Keratinocyte (primary cell): ENCODE results near the gene BHLHE23. TPM values are rescaled to one million over a fixed set of nuclear protein-coding genes. Genes with fewer than 3 reads are reported as not detected.

Experiments
- DNase-seq: peaks from one replicate; pipeline ENCODE4 v3.0.0-alpha.2; 2011; ENCODE audit warnings: low read depth, missing footprints, low spot score
- FAIRE-seq: peaks from 2 replicates; lab custom pipeline; 2011; peaks lifted over from hg19 to GRCh38; lab: Jason Lieb, UNC
- H2AFZ ChIP-seq: 2 replicates; pipeline ENCODE4 v1.6.0; 2012; ENCODE audit warnings: low read length, control low read depth, inconsistent platforms; ENCODE audit not compliant: control insufficient read depth
- H3K27ac ChIP-seq: 2 replicates; pipeline ENCODE4 v1.5.1; 2011; ENCODE audit warnings: low read length; ENCODE audit not compliant: control insufficient read depth, insufficient read depth
- H3K27me3 ChIP-seq: 3 replicates; pipeline ENCODE4 v1.6.0; 2011; ENCODE audit warnings: low read length; ENCODE audit not compliant: control insufficient read depth, insufficient read depth; ENCODE audit errors: extremely low read depth
- H3K36me3 ChIP-seq, 2 experiments: 2 replicates in 1 of 2; 3 replicates in 1 of 2; pipeline ENCODE4 v1.5.1; 2011; ENCODE audit warnings: low read length in 2 of 2, mild to moderate bottlenecking in 1 of 2; ENCODE audit not compliant: control insufficient read depth in 2 of 2, insufficient read depth in 2 of 2; ENCODE audit errors: extremely low read depth in 1 of 2
- H3K4me1 ChIP-seq: 3 replicates; pipeline ENCODE4 v1.5.1; 2011; ENCODE audit warnings: low read length; ENCODE audit not compliant: control insufficient read depth, insufficient read depth; ENCODE audit errors: extremely low read depth
- H3K4me2 ChIP-seq: 3 replicates; pipeline ENCODE4 v1.6.0; 2011; ENCODE audit warnings: low read depth, low read length; ENCODE audit not compliant: control insufficient read depth, insufficient read depth; ENCODE audit errors: extremely low read depth
- H3K4me3 ChIP-seq, 3 experiments: fragments of 200-600 bp in 1 of 3; sonication (generic) in 1 of 3; 2 replicates in 2 of 3; 3 replicates in 1 of 3; pipeline ENCODE4 v1.5.1; 2011 to 2016; ENCODE audit warnings: low read length in 3 of 3, mild to moderate bottlenecking in 3 of 3, control low read depth in 2 of 3, inconsistent platforms in 1 of 3, low read depth in 1 of 3, mixed read lengths in 1 of 3, mixed run types in 1 of 3, moderate library complexity in 1 of 3; ENCODE audit not compliant: control insufficient read depth in 2 of 3, insufficient read depth in 2 of 3; ENCODE audit errors: extremely low read depth in 1 of 3
- H3K79me2 ChIP-seq: 2 replicates; pipeline ENCODE4 v1.6.0; 2012; ENCODE audit warnings: low read length; ENCODE audit not compliant: control insufficient read depth, insufficient read depth
- H3K9ac ChIP-seq: 3 replicates; pipeline ENCODE4 v1.6.0; 2011; ENCODE audit warnings: low read length; ENCODE audit not compliant: control insufficient read depth, insufficient read depth; ENCODE audit errors: extremely low read depth
- H3K9me1 ChIP-seq: 3 replicates; pipeline ENCODE4 v1.6.0; 2011; ENCODE audit warnings: low read length; ENCODE audit not compliant: control insufficient read depth, insufficient read depth; ENCODE audit errors: extremely low read depth
- H3K9me3 ChIP-seq: 2 replicates; pipeline ENCODE4 v1.5.1; 2012; ENCODE audit warnings: low read depth, low read length; ENCODE audit not compliant: control insufficient read depth
- H4K20me1 ChIP-seq: 3 replicates; pipeline ENCODE4 v1.6.0; 2011; ENCODE audit warnings: low read length; ENCODE audit not compliant: control insufficient read depth, insufficient read depth; ENCODE audit errors: extremely low read depth
- EZH2 ChIP-seq: IDR thresholded peaks from one replicate; pipeline ENCODE4 v1.6.1; 2012; ENCODE audit warnings: inconsistent platforms, mild to moderate bottlenecking, low read length, moderate library complexity
- dilution Hi-C: fragments of 300-500 bp; cut with MboI; formaldehyde crosslinking; loops from one replicate; pipeline ENCODE4 v1.7.0; 2020; ENCODE audit warnings: low sequenced_read_pairs; ENCODE audit not compliant: extremely low pct_ligation_motif_present
- polyA plus RNA-seq, 5 experiments: library from polyadenylated mRNA; depleted of rRNA in 3 of 5; stranded (reverse) in 3 of 5; stranded (forward) in 1 of 5; unstranded in 1 of 5; fragments of >200 nt; gene quantifications; 1 replicate in 1 of 5; 2 replicates in 3 of 5; 3 replicates in 1 of 5; pipeline versions ENCODE4 v1.2.1 to v1.2.3, GENCODE V29; 2011 to 2012; ENCODE audit warnings: missing spikeins in 2 of 5, low read depth in 1 of 5, low replicate concordance in 1 of 5
- TF ChIP-seq, protein P1 (sequence below), 3 experiments: IDR thresholded peaks in 1 of 3; conservative IDR thresholded peaks in 1 of 3; optimal IDR thresholded peaks in 1 of 3; 2 replicates in 2 of 3; 3 replicates in 1 of 3; pipeline versions ENCODE3 to v1.5.1; 2011; ENCODE audit warnings: low read length in 3 of 3, mild to moderate bottlenecking in 3 of 3, moderate library complexity in 2 of 3, control low read depth in 1 of 3, inconsistent platforms in 1 of 3; ENCODE audit not compliant: insufficient read depth in 2 of 3; ENCODE audit errors: extremely low read depth in 1 of 3

Gene BHLHE23
- polyA plus RNA-seq, 1 donor (not counting 4 experiments of a cell fraction or from before 2014, with no cell fraction given) = not detected

DNA sequence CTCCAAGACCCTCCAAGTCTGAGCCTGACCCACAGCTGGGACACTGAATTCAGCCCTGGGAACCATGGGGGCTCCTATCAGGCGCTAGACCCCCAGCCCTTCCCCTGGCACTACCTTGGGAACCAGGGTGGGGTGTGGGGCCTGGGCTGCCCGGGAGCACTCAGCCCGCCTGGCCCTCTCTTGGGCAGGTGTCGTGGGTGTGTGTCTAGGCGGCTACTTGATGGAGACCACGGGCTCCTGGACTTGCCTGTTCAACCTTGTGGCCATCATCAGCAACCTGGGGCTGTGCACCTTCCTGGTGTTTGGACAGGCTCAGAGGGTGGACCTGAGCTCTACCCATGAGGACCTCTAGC is 39.6 kb downstream of the BHLHE23 start:
- Histone ChIP-seq H3K36me3 (no peaks in the 10 kb centered on the region), H3K79me2 (no peaks in the 10 kb centered on the region), H3K9me1 (no peaks in the 10 kb centered on the region), H2AFZ (no peak overlapping the region), H4K20me1 (peaks cover 7% of the 10 kb centered on the region), H3K4me3 (no peak overlapping the region), H3K4me2 (no peak overlapping the region), H3K9ac (no peak overlapping the region), H3K4me1 (peaks cover 3% of the 10 kb centered on the region), H3K27ac (no peak overlapping the region), H3K9me3 (no peaks in the 10 kb centered on the region), H3K27me3 (peaks cover 48% of the 10 kb centered on the region)
- TF ChIP-seq, protein P1, sequence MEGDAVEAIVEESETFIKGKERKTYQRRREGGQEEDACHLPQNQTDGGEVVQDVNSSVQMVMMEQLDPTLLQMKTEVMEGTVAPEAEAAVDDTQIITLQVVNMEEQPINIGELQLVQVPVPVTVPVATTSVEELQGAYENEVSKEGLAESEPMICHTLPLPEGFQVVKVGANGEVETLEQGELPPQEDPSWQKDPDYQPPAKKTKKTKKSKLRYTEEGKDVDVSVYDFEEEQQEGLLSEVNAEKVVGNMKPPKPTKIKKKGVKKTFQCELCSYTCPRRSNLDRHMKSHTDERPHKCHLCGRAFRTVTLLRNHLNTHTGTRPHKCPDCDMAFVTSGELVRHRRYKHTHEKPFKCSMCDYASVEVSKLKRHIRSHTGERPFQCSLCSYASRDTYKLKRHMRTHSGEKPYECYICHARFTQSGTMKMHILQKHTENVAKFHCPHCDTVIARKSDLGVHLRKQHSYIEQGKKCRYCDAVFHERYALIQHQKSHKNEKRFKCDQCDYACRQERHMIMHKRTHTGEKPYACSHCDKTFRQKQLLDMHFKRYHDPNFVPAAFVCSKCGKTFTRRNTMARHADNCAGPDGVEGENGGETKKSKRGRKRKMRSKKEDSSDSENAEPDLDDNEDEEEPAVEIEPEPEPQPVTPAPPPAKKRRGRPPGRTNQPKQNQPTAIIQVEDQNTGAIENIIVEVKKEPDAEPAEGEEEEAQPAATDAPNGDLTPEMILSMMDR (optimal IDR thresholded peaks at IDR 0.05 in 1 of 3, IDR thresholded peaks at IDR 0.05 in 1 of 3, conservative IDR thresholded peaks at IDR 0.05 in 1 of 3; ENCODE audit: extremely low read depth in 1 of 3, insufficient read depth in 2 of 3, low read length in 3 of 3) = no peak
- no peak for TF ChIP-seq EZH2
- FAIRE-seq = no peak
- no peak for DNase-seq
- dilution Hi-C loops = no loop called here

DNA sequence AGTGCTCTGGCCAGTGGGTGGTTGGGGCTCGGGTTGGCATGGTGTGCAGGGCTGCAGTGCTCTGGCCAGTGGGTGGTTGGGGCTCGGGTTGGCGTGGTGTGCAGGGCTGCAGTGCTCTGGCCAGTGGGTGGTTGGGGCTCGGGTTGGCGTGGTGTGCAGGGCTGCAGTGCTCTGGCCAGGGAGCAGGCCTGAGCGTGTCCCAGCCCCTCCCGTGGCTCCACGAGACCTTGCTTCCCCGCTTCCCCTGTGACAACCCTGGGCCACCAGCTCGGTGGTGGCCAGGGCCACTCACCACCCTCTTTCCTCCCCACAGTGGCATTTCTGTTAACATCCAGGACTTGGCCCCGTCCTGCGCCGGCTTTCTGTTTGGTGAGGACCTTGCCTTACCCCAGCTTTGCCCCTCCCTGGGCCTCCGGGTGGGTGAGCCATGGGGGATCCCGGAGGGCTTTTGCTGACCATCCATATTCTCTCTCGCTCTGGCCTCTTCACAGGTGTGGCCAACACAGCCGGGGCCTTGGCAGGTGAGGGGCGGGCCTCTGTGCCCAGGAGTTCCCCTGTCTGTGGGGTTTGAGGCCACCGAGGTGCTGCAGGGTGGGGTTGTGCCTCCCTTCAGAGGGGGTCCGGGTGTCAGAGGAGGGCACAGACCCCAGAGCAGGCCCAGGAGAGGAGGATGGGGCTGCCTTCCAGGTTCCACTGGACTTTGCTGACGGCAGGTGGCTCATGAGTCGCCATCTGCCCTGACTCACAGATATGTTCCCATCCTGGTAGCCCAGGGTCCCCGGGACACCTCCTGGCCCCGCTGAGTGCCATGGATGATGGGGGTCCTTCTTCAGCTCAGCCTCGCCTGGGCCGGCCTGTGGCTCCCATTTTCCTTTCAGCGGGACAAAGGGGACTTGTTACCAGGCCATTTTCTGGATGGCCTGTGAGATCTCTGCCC is 40.3 kb downstream of the BHLHE23 start:
- dilution Hi-C loops = no loop called here
- TF ChIP-seq EZH2 = no peak
- TF ChIP-seq, protein P1 (optimal IDR thresholded peaks at IDR 0.05 in 1 of 3, IDR thresholded peaks at IDR 0.05 in 1 of 3, conservative IDR thresholded peaks at IDR 0.05 in 1 of 3; ENCODE audit: extremely low read depth in 1 of 3, insufficient read depth in 2 of 3, low read length in 3 of 3) = no peak
- FAIRE-seq (no peak), DNase-seq (no peak)
- H3K36me3 ChIP-seq = no peaks in the 10 kb centered on the region
- no peak overlapping the region for H3K4me3 ChIP-seq
- H3K9me3 ChIP-seq = no peaks in the 10 kb centered on the region
- H2AFZ ChIP-seq = no peak overlapping the region
- H3K4me1 ChIP-seq = peaks cover 3% of the 10 kb centered on the region
- peaks cover 48% of the 10 kb centered on the region for H3K27me3 ChIP-seq
- peaks cover 5% of the 10 kb centered on the region for H4K20me1 ChIP-seq
- H3K79me2 ChIP-seq = no peaks in the 10 kb centered on the region
- H3K4me2 ChIP-seq = no peak overlapping the region
- no peak overlapping the region for H3K27ac ChIP-seq
- H3K9me1 ChIP-seq = no peaks in the 10 kb centered on the region
- no peak overlapping the region for H3K9ac ChIP-seq
